Measurements from ENCODE around the gene C1D. TPM values are rescaled to one million over a fixed set of nuclear protein-coding genes. Genes with fewer than 3 reads are reported as not detected.
A peak's percentile ranks its signal among the peaks of the same experiment; 100 is the strongest.
"Not testable (repeated sequence)": the region's sequence is repeated elsewhere in the genome, so short reads cannot be mapped to it uniquely, and the experiment has no call there.

Gene C1D, protein sequence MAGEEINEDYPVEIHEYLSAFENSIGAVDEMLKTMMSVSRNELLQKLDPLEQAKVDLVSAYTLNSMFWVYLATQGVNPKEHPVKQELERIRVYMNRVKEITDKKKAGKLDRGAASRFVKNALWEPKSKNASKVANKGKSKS
- 10 to 100 TPM; 53.8 to 64.0 (median 57.7) TPM for polyA plus RNA-seq (ENCODE audit: insufficient read length in 4 of 4)

GRCh38 chr2:68062680-68063387 lies at the start of gene C1D:
Gene C1D (minus strand): TSS chr2:68063004. CDS start chr2:68047310, 15,694 bp downstream.
- peak; percentile 88 to 94 (median 90) for DNase-seq (ENCODE audit: low read depth in 4 of 4, low spot score in 3 of 4)

GRCh38 chr2:68110102-68110501 lies 47.3 kb upstream of the C1D start:
- DNase-seq (ENCODE audit: low read depth in 4 of 4, low spot score in 3 of 4) = no peak

DNA sequence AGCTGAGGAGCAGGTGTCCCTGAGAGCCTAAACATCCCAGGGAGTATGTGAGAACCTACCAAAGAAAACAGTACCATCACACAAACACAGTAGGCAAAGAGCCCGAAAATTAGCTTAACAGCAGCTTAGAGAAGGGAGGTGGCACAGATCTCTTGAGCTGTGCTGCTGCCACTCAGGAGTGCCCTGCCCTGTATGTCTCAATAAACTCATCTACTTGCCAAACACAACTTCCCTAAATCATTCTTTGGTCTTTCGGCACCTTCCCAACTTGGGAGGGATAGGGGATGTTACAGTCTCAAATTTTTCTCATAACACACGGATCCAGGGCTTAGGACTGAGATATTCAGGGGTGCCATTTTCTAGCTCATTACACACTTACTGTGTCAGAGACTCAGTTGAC lies 45.3 kb upstream of the C1D start:
- DNase-seq (ENCODE audit: low read depth in 4 of 4, low spot score in 3 of 4) = no peak

- DNase-seq (ENCODE audit: low read depth in 4 of 4, low spot score in 3 of 4) = no peak
Measured at GRCh38 chr2:68107475-68107874, 44.7 kb upstream of the C1D start.

DNA sequence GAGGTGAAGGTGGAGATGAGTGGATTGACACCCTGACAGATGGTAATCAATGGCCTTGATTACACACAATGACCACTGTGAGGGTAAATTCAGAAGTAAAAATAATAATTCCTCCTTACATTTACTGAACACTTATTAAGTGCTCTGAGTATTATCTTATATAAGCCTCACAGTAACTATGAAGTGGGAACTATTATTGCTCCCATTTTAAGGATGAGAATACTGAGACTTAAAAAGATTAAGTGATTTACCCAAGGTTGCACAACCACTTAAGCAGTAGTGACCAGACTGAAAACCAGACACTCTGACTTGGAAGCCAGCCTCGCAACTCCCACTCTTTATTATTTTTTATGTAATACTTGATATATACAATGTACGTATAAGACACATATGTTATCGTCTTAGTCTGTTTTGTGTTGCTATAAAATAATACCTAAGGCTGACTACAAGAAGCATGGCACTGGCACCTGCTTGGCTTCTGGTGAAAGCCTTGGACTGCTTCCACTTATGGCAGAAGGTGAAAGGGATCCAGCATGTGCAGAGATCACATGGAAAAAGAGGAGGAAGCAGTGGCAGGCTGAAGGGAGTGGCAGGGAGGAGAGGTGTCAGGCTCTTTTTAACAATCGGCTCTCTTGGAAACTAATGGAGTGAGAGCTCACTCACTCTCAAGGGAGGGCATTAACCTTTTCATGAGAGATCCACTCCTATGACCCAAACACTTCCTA lies 41.5 kb upstream of the C1D start:
- DNase-seq (ENCODE audit: low read depth in 4 of 4, low spot score in 3 of 4) = no peak

- DNase-seq (ENCODE audit: low read depth in 4 of 4, low spot score in 3 of 4) = no peak
Measured at GRCh38 chr2:68103709-68104055, 40.9 kb upstream of the C1D start.

- DNase-seq (ENCODE audit: low read depth in 4 of 4, low spot score in 3 of 4) = no peak
Measured at GRCh38 chr2:68103030-68103708, 40.4 kb upstream of the C1D start.

GRCh38 chr2:68100189-68100588 lies 37.4 kb upstream of the C1D start:
- DNase-seq (ENCODE audit: low read depth in 4 of 4, low spot score in 3 of 4) = no peak

GRCh38 chr2:68099260-68099659 lies 36.5 kb upstream of the C1D start:
- no peak for DNase-seq (ENCODE audit: low read depth in 4 of 4, low spot score in 3 of 4)

DNA sequence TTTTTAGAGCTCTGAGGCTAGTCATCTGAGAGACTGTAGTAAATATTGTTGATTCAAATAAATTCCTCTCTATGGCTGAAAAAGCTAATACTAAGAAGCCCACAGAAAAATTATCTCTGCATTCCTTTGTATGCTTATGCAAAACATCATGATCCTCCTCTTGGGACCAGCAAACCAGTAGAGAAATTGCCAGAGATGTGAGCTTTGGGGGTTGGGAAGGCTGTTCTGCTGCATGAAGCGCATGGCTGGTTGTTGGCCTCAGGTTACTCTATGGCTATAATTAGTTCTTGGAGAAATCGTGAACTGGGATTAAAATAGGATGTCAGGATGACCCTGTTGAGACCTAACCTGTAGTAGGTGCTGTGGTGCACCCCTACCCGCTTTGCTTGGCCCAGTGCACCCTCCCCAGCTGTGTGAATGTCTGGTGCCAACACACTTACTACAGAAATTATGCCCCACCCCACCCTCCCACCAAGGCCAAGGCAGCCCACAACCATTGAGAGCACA lies 35.5 kb upstream of the C1D start:
- no peak for DNase-seq (ENCODE audit: low read depth in 4 of 4, low spot score in 3 of 4)

DNA sequence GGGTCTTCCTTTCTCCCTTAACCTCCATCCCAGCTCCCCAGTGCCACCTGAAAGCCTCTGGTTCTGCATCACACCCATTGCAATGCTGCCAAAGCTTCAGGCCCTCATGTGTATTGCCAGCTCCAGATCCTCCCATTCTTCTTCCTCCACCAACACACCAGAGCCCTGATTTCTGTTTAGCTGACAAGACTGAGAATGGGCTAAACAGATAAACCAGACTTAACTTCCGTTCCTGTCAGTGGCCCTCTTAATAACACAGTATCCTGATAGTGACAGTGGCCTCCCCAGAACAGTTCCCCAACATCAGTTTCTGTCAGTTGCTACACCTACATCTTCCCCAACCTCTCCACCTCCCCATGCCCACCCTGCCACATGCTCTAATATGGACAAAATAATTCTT lies 31.3 kb upstream of the C1D start:
- no peak for DNase-seq (ENCODE audit: low read depth in 4 of 4, low spot score in 3 of 4)

- no peak for DNase-seq (ENCODE audit: low read depth in 4 of 4, low spot score in 3 of 4)
Measured at GRCh38 chr2:68093634-68094033, 30.8 kb upstream of the C1D start.

DNA sequence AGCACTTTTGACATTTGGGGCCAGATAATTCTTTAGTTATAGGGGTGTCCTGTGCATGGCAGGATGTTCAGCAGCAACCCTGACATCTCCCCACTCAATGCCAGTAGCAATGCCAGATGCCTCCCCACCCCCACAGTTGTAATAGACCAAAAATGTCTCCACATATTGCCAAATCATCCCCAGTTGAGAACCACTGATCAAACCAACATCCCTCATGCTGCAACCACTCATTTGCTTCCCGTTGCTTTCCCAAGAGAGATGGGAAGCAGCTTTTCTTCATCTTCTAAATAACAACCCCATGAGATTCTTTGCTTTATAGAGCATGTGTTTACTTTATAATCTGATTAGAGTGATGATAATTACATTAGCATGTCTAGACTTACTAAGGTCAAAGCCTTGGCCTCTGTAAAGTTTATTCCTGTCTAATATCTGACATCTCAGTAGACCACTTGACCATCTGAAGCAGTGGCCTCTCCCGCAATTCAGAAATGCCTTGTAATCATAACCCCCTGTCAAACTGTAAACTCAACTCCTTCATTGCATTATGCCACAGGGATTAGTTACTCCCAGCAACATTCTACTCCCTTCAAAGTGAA lies 28.7 kb upstream of the C1D start:
- DNase-seq (ENCODE audit: low read depth in 4 of 4, low spot score in 3 of 4) = peak in 2 of 4 donors; percentile 4 to 12

- DNase-seq (ENCODE audit: low read depth in 4 of 4, low spot score in 3 of 4) = no peak
Measured at GRCh38 chr2:68089961-68090360, 27.2 kb upstream of the C1D start.

DNA sequence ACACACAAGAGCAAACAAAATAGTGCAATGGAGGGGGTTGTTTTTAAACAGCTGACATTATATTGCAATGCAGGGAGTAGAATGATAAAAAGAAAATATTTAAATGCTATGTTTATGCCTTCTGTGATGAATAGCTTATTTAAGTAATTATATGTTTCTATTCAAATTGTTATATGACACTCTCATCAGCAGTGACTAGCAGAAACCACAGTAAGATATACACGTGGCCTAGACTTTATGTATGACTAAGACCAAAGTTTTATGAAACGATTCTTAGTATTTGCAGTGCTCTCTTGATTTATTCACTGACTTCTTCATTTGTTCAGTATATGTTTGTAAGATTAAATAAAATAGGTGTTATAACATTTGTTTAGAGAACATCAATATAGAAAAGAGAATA lies 26.1 kb upstream of the C1D start:
- DNase-seq (ENCODE audit: low read depth in 4 of 4, low spot score in 3 of 4) = no peak

- no peak for DNase-seq (ENCODE audit: low read depth in 4 of 4, low spot score in 3 of 4)
Measured at GRCh38 chr2:68086166-68086565, 23.4 kb upstream of the C1D start.

DNA sequence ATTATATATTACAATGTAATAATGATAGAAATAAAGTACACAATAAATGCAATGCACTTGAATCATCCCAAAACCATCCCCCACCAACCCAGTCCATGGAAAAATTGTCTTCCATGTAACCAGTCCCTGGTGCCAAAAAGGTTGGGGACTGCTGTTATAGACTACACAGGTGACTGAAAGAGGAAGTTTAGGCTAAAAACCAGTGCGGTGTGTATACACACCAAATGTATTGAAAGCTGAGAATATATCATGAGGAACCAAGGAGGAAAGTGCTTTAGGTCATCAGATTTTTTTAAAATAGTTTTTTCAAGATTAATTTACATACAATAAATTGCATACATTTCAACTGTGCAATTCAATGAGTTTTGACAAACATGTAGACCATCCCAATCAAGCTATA lies 20.5 kb upstream of the C1D start:
- DNase-seq (ENCODE audit: low read depth in 4 of 4, low spot score in 3 of 4) = no peak

GRCh38 chr2:68074050-68074449 lies 11.2 kb upstream of the C1D start:
- no peak for DNase-seq (ENCODE audit: low read depth in 4 of 4, low spot score in 3 of 4)

GRCh38 chr2:68063797-68064646 lies 1.2 kb upstream of the C1D start:
- DNase-seq (ENCODE audit: low read depth in 4 of 4, low spot score in 3 of 4) = not testable (repeated sequence)

DNA sequence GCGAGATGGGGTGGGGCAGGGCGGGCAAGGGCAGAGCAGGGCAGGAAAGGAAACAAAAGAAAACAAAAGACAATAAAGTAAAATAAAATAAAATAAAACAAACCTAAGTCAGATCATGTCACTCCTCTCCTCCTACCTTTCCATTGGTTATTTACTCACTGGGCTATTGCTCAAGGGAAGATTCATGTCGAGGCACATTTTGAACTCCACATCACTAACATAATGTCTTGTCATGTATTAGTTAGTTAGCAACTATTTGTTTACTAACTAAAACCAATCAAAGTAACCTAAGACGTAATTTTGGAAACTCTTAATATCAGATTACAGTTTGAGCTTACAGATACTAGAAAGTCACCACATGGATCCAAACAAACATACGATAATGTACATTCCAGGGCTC lies 2.2 kb downstream of the C1D start:
- no peak for DNase-seq (ENCODE audit: low read depth in 4 of 4, low spot score in 3 of 4)
